Thyroid gland (tissue), 4 donors: Measurements from ENCODE around the gene ARHGAP12. TPM values are rescaled to one million over a fixed set of nuclear protein-coding genes. Genes with fewer than 3 reads are reported as not detected.

ENCODE experiments used
- DNase-seq, 2 donors: peaks; one replicate each; pipeline ENCODE4 v3.0.0-alpha.2; 2019
- H3K27ac ChIP-seq, 3 donors: fragments of 200-600 bp; sonication (generic); 1 replicate in 2 of 3; 2 replicates in 1 of 3; pipeline ENCODE4 v1.5.1; 2016 to 2019; ENCODE audit warnings: mild to moderate bottlenecking in 1 of 3, moderate library complexity in 1 of 3
- H3K27me3 ChIP-seq: fragments of 200-600 bp; sonication (generic); one replicate; pipeline ENCODE4 v1.5.1; 2019
- H3K36me3 ChIP-seq, 2 donors: fragments of 200-600 bp; sonication (generic); one replicate each; pipeline ENCODE4 v1.5.1; 2016 to 2019
- H3K4me1 ChIP-seq, 2 donors: fragments of 200-600 bp; sonication (generic); one replicate each; pipeline ENCODE4 v1.5.1; 2017 to 2019
- H3K4me3 ChIP-seq, 3 donors: fragments of 200-600 bp; sonication (generic); replicated peaks in 1 of 3; 1 replicate in 2 of 3; 2 replicates in 1 of 3; pipeline ENCODE4 v1.5.1; 2016; ENCODE audit warnings: mild to moderate bottlenecking in 1 of 3
- H3K9me3 ChIP-seq: fragments of 200-600 bp; sonication (generic); one replicate; pipeline ENCODE4 v1.5.1; 2017
- CTCF ChIP-seq, 6 experiments: fragments of 200-600 bp in 3 of 6; fragments of 450-650 bp in 3 of 6; sonication (generic) in 3 of 6; IDR thresholded peaks; one replicate each; pipeline ENCODE4 v1.5.1; 2016 to 2019; ENCODE audit warnings: antibody characterized with exemption in 6 of 6, mild to moderate bottlenecking in 2 of 6, inconsistent platforms in 1 of 6, moderate library complexity in 1 of 6
- POLR2A ChIP-seq, 2 donors: fragments of 450-650 bp; IDR thresholded peaks; one replicate each; pipeline ENCODE4 v1.6.1; 2017; ENCODE audit warnings: antibody characterized with exemption in 2 of 2, mild to moderate bottlenecking in 2 of 2, moderate library complexity in 1 of 2
- WGBS, 2 donors: methylation state at CpG; one replicate each; pipeline ENCODE4 v1.1.5; 2017; 5-methylcytosine and 5-hydroxymethylcytosine counted together
- intact Hi-C: fragments of 100-400 bp; cut with DNase I; formaldehyde crosslinking; loops from one replicate; pipeline ENCODE4 v1.15.1; 2023
- total RNA-seq, 4 donors: library from RNA; depleted of rRNA; stranded (reverse); fragments of >200 nt; gene quantifications; one replicate each; pipeline ENCODE4 v1.2.3, GENCODE V29; 2016

Gene ARHGAP12
- total RNA-seq, 4 donors from 2014 or later = 49.9 to 67.6 (median 60.8) TPM

GRCh38 chr10:31864834-31865518, 63.7 kb downstream of the ARHGAP12 start:
- no peaks in the 10 kb centered on the region for H3K27me3 ChIP-seq
- peaks cover 0 to 8% of the 10 kb centered on the region in 2 donors for H3K4me1 ChIP-seq
- no peaks in the 10 kb centered on the region for H3K36me3 ChIP-seq
- intact Hi-C loops = loop anchor here (5.0 kb wide), 1 partner anchor 62 kb away; the partner anchor contains the start of gene ARHGAP12
- no peaks in the 10 kb centered on the region for H3K9me3 ChIP-seq
- TF ChIP-seq CTCF (IDR thresholded peaks at IDR 0.05) = no peak
- TF ChIP-seq POLR2A (IDR thresholded peaks at IDR 0.05) = no peak
- no peak for DNase-seq
- 50 to 53% methylated on average over 5 of the region's 5 CpGs for WGBS, 2 donors
- H3K4me3 ChIP-seq = no peak overlapping the region
- peak overlapping the region in 1 of 3 donors; percentile 21 for H3K27ac ChIP-seq

GRCh38 chr10:31855033-31855432, 73.6 kb downstream of the ARHGAP12 start:
- Histone ChIP-seq H3K4me1 (no peaks in the 10 kb centered on the region), H3K27ac (no peak overlapping the region), H3K36me3 (peaks cover 0 to 4% of the 10 kb centered on the region in 2 donors), H3K27me3 (no peaks in the 10 kb centered on the region), H3K9me3 (no peaks in the 10 kb centered on the region), H3K4me3 (no peak overlapping the region)
- no peak for DNase-seq
- 94 to 99% methylated on average over 4 of the region's 4 CpGs for WGBS, 2 donors
- TF ChIP-seq CTCF (IDR thresholded peaks at IDR 0.05) = no peak
- no peak for TF ChIP-seq POLR2A (IDR thresholded peaks at IDR 0.05)
- intact Hi-C loops = no loop called here

GRCh38 chr10:31853629-31854028, 75.0 kb downstream of the ARHGAP12 start:
- Histone ChIP-seq H3K4me1 (no peaks in the 10 kb centered on the region), H3K27ac (no peak overlapping the region), H3K27me3 (no peaks in the 10 kb centered on the region), H3K36me3 (no peaks in the 10 kb centered on the region), H3K9me3 (no peaks in the 10 kb centered on the region), H3K4me3 (no peak overlapping the region)
- intact Hi-C loops = no loop called here
- TF ChIP-seq POLR2A (IDR thresholded peaks at IDR 0.05) (no peak), CTCF (IDR thresholded peaks at IDR 0.05) (no peak)
- DNase-seq = no peak
- 77 to 99% methylated on average over 2 of the region's 2 CpGs for WGBS, 2 donors

- Histone ChIP-seq H3K9me3 (no peaks in the 10 kb centered on the region), H3K27me3 (no peaks in the 10 kb centered on the region), H3K4me3 (no peak overlapping the region), H3K36me3 (no peaks in the 10 kb centered on the region), H3K27ac (no peak overlapping the region), H3K4me1 (no peaks in the 10 kb centered on the region)
- DNase-seq = no peak
- TF ChIP-seq POLR2A (IDR thresholded peaks at IDR 0.05) (no peak), CTCF (IDR thresholded peaks at IDR 0.05) (no peak)
- intact Hi-C loops = no loop called here
- 95 to 96% methylated on average over 1 of the region's 1 CpG for WGBS, 2 donors
Observed at GRCh38 chr10:31851216-31851615, 77.4 kb downstream of the ARHGAP12 start.

- H3K4me3 ChIP-seq = no peak overlapping the region
- no peaks in the 10 kb centered on the region for H3K27me3 ChIP-seq
- TF ChIP-seq POLR2A (IDR thresholded peaks at IDR 0.05) (no peak), CTCF (IDR thresholded peaks at IDR 0.05) (no peak)
- H3K9me3 ChIP-seq = no peaks in the 10 kb centered on the region
- DNase-seq = no peak
- intact Hi-C loops = no loop called here
- H3K36me3 ChIP-seq = no peaks in the 10 kb centered on the region
- no peak overlapping the region for H3K27ac ChIP-seq
- H3K4me1 ChIP-seq = no peaks in the 10 kb centered on the region
Observed at GRCh38 chr10:31847515-31847914, 81.1 kb downstream of the ARHGAP12 start.
